Mesodermal cell (in vitro differentiated cells): ENCODE measurements around the gene CRMP1.

ENCODE experiments used
- H3K27ac ChIP-seq: 2 replicates; pipeline ENCODE4 v1.7.0; 2013; ENCODE audit warnings: mild to moderate bottlenecking, low read depth, low read length, moderate library complexity; ENCODE audit not compliant: severe bottlenecking
- H3K36me3 ChIP-seq: 2 replicates; pipeline ENCODE4 v1.7.1; 2013; ENCODE audit warnings: mild to moderate bottlenecking, low read length, moderate library complexity; ENCODE audit not compliant: control insufficient read depth, insufficient read depth
- H3K4me1 ChIP-seq: one replicate; pipeline ENCODE4 v1.7.1; 2013; ENCODE audit warnings: mild to moderate bottlenecking, low read length; ENCODE audit not compliant: insufficient read depth, control insufficient read depth, poor library complexity, severe bottlenecking
- H3K4me3 ChIP-seq: 2 replicates; pipeline ENCODE4 v1.7.0; 2013; ENCODE audit warnings: low read length, control low read depth, mild to moderate bottlenecking; ENCODE audit not compliant: insufficient read depth, poor library complexity, severe bottlenecking; ENCODE audit errors: extremely low read depth
- H3K9me3 ChIP-seq: 2 replicates; pipeline ENCODE4 v1.7.1; 2013; ENCODE audit warnings: mild to moderate bottlenecking, low read length, moderate library complexity; ENCODE audit not compliant: control insufficient read depth
- WGBS, 2 experiments: methylation state at CpG; one replicate each; pipeline ENCODE4 v1.1.5; 2013; ENCODE audit warnings: missing lambda C conversion rate in 2 of 2; ENCODE audit not compliant: insufficient coverage in 2 of 2; 5-methylcytosine and 5-hydroxymethylcytosine counted together

The CRMP1 gene

GRCh38 chr4:5809216-5809776, 83.6 kb downstream of the CRMP1 start:
- 97% methylated on average over 10 to 11 of the region's 12 CpGs for WGBS, 2 experiments
- H3K27ac ChIP-seq = no peak overlapping the region
- H3K4me3 ChIP-seq = no peak overlapping the region
- no peaks in the 10 kb centered on the region for H3K4me1 ChIP-seq
- peaks cover 66% of the 10 kb centered on the region for H3K36me3 ChIP-seq
- no peaks in the 10 kb centered on the region for H3K9me3 ChIP-seq

- no peaks in the 10 kb centered on the region for H3K4me1 ChIP-seq
- 93 to 96% methylated on average over 8 to 9 of the region's 10 CpGs for WGBS, 2 experiments
- no peak overlapping the region for H3K27ac ChIP-seq
- H3K4me3 ChIP-seq = no peak overlapping the region
- peaks cover 56% of the 10 kb centered on the region for H3K36me3 ChIP-seq
- no peaks in the 10 kb centered on the region for H3K9me3 ChIP-seq
These were observed 84.7 kb downstream of the CRMP1 start for GRCh38 chr4:5808081-5808741.

DNA sequence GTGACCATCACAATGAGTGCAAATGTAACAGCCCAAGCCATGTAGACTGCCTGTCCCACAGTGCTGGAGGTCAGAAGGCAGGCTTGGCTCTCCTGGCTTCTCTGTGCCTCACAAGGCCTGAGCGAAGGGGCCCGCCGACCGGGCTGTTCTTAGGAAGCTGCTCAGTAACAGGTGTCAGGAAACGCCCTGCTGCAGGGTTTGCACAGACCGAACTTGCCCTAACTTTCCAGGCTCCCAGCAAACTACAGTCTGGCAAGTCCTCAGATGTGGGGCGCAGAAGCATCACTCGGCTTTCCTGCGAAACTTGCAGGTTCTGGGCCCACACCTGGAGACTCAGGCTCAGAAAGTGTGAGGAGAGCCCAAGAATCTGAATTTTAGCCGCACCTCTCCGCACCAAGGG, 87.6 kb downstream of the CRMP1 start:
- WGBS, 2 experiments = 98% methylated on average over 11 of the region's 11 CpGs
- Histone ChIP-seq H3K4me3 (no peak overlapping the region), H3K4me1 (no peaks in the 10 kb centered on the region), H3K27ac (no peak overlapping the region), H3K36me3 (peaks cover 50% of the 10 kb centered on the region), H3K9me3 (no peaks in the 10 kb centered on the region)

DNA sequence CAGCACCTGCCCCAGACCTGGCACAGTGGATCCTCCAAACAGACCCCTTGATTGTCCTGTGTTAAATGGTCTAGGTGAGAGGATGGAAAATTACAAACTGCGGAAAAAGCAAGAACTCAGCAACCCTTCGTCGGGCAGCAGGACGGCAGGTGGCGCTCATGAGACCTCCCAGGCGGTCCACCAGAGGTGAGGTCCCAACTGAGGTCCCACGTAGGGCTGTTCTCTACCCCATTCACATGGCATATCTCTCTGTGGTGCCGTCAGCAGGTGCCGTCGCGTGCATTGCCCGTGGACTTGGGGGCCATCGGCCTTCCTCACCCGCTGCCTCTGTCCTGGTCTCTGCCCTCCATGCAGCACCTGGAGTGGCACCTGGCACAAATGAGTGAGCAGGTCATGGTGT, 88.2 kb downstream of the CRMP1 start:
- Histone ChIP-seq H3K36me3 (peaks cover 44% of the 10 kb centered on the region), H3K4me1 (no peaks in the 10 kb centered on the region), H3K9me3 (no peaks in the 10 kb centered on the region), H3K27ac (no peak overlapping the region), H3K4me3 (no peak overlapping the region)
- 94 to 98% methylated on average over 9 to 14 of the region's 14 CpGs for WGBS, 2 experiments

DNA sequence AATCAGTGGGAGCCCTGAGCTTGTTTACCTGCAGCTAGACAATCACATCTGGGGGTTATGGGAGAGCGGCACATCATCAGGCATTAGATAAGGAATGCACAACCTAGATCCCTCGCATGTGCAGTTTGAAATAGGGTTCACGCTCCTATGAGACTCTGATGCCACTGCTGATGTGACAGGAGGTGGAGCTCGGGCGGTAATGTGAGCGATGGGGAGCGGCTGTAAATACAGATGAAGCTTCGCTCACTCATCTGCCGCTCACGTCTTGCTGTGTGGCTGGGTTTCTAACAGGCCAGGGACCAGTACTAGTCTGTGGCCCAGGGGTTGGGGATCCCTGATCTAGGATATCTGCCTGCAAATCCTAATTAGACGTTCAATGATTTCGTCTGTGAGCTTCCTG, 90.3 kb downstream of the CRMP1 start:
- Histone ChIP-seq H3K4me3 (no peak overlapping the region), H3K36me3 (peaks cover 34% of the 10 kb centered on the region), H3K4me1 (no peaks in the 10 kb centered on the region), H3K9me3 (no peaks in the 10 kb centered on the region), H3K27ac (no peak overlapping the region)
- WGBS, 2 experiments = 95 to 97% methylated on average over 12 of the region's 12 CpGs

DNA sequence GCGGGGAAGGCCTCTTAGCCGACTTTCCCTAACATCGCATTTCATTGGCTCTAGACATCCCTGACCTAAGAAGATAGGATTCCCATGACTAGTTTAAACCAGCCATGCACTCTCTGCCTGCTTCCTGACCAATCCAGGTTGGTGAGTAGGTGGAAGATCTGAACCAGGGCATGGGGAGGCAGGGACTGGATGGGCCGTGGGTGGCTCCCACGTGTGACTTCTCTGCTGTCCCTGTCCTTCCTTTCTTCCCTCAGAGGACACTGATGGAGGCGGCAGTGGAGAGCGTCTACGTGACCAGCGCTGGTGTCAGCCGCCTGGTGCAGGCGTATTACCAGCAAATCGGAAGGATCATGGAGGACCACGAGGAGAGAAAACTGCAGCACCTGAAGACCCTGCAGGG, 91.2 kb downstream of the CRMP1 start:
- Histone ChIP-seq H3K27ac (no peak overlapping the region), H3K4me3 (no peak overlapping the region), H3K9me3 (no peaks in the 10 kb centered on the region), H3K36me3 (peaks cover 35% of the 10 kb centered on the region), H3K4me1 (no peaks in the 10 kb centered on the region)
- WGBS, 2 experiments = 91 to 98% methylated on average over 9 to 10 of the region's 13 CpGs

GRCh38 chr4:5800496-5800895, 92.4 kb downstream of the CRMP1 start:
- Histone ChIP-seq H3K27ac (no peak overlapping the region), H3K4me1 (no peaks in the 10 kb centered on the region), H3K36me3 (peaks cover 36% of the 10 kb centered on the region), H3K4me3 (no peak overlapping the region), H3K9me3 (no peaks in the 10 kb centered on the region)
- 88 to 93% methylated on average over 2 to 4 of the region's 10 CpGs for WGBS, 2 experiments

GRCh38 chr4:5799406-5799805, 93.5 kb downstream of the CRMP1 start:
- 90 to 93% methylated on average over 9 of the region's 11 CpGs for WGBS, 2 experiments
- Histone ChIP-seq H3K4me3 (no peak overlapping the region), H3K27ac (no peak overlapping the region), H3K4me1 (no peaks in the 10 kb centered on the region), H3K36me3 (peaks cover 35% of the 10 kb centered on the region), H3K9me3 (no peaks in the 10 kb centered on the region)

DNA sequence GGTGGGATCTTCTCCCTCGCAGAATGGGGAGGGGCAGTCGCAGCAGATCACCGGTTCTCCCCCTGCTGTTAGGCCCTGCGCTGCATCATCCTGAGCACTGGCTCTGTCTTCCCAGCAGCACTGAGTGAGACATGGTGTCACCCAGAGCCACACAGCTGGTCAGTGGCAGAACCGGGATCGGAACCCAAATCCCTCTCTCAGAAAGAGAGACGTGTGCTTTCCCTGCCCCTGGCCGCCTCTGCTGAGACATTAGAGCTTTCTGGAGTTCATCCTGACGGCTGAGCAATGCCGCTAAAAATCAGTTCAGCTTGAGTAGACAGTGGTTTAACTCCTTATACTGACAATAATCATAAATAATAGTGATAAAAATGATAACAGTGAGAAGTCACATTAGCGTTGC, 93.9 kb downstream of the CRMP1 start:
- Histone ChIP-seq H3K27ac (no peak overlapping the region), H3K9me3 (no peaks in the 10 kb centered on the region), H3K4me1 (no peaks in the 10 kb centered on the region), H3K4me3 (no peak overlapping the region), H3K36me3 (peaks cover 35% of the 10 kb centered on the region)
- WGBS, 2 experiments = 95% methylated on average over 8 to 9 of the region's 11 CpGs

DNA sequence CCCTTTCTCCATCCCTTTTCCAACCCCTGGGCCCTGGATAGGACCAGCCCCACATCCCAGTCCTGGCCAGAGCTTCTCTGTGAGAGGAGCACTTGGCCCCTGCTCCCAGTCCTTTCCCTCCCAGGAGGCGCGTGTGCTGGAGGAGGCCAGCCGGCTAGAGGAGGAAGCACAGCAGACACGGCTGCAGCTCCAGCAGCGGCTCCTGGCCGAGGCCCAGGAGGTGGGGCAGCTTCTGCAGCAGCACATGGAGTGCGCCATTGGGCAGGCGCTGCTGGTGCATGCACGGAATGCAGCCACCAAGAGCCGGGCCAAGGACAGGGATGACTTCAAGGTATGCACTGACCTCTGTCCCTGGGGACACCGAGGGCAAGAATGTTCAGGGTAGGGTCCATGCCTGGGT, 94.4 kb downstream of the CRMP1 start:
- H3K36me3 ChIP-seq = peaks cover 40% of the 10 kb centered on the region

DNA sequence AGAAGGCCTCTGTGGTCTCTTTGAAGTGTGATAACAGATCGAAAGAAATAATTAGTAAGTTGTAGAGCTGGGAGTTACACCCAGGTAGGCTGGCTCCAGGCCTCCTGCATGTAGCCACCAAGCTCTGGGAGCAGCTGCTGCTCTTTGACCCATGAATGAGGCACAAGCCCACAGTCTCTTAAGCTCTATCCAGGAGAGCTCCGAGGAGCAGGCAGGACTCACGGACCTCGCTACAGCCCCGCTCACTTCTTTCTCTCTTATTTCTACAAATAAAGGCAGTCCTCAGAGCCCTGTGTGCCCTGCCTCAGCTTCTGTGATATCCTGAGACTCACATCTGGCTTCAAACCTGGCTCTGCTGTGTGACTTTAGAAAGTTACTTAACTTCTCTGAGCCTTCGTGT, 95.0 kb downstream of the CRMP1 start:
- Histone ChIP-seq H3K9me3 (no peaks in the 10 kb centered on the region), H3K36me3 (peaks cover 39% of the 10 kb centered on the region), H3K4me1 (no peaks in the 10 kb centered on the region), H3K4me3 (no peak overlapping the region), H3K27ac (no peak overlapping the region)
- 94 to 100% methylated on average over 5 to 6 of the region's 6 CpGs for WGBS, 2 experiments

More for the DNA sequence above, 94.4 kb downstream of the CRMP1 start:
- H3K9me3 ChIP-seq = no peaks in the 10 kb centered on the region
- WGBS, 2 experiments = 93 to 96% methylated on average over 9 to 10 of the region's 11 CpGs
- no peaks in the 10 kb centered on the region for H3K4me1 ChIP-seq
- H3K4me3 ChIP-seq = no peak overlapping the region
- no peak overlapping the region for H3K27ac ChIP-seq
